GM23338 (cell line): ENCODE measurements around the gene LRTM1. TPM values are rescaled to one million over a fixed set of nuclear protein-coding genes. Genes with fewer than 3 reads are reported as not detected.

Experiments
- ATAC-seq: fragments of 200-7000 bp; cut with Tn5 transposase; 3 replicates; pipeline ENCODE4 v1.9.1; 2020
- DNase-seq: peaks from one replicate; pipeline ENCODE4 v3.0.0-alpha.2; 2015; ENCODE audit warnings: low spot score
- H2AFZ ChIP-seq: fragments of 200-600 bp; sonication (generic); 2 replicates; pipeline ENCODE4 v1.8.0; 2016; ENCODE audit warnings: antibody characterized with exemption, mild to moderate bottlenecking, moderate library complexity
- H3F3A ChIP-seq: fragments of 200-600 bp; sonication (generic); replicated peaks from 2 replicates; pipeline ENCODE4 v1.8.0; 2017; ENCODE audit warnings: antibody characterized with exemption, mixed run types, low read depth
- H3K27ac ChIP-seq: fragments of 200-600 bp; sonication (generic); 2 replicates; pipeline ENCODE4 v1.6.1; 2016; ENCODE audit warnings: low read depth
- H3K27me3 ChIP-seq: fragments of 200-600 bp; sonication (generic); 2 replicates; pipeline ENCODE4 v1.8.0; 2016; ENCODE audit warnings: mild to moderate bottlenecking, mixed run types, moderate library complexity; ENCODE audit not compliant: insufficient read depth
- H3K36me3 ChIP-seq: fragments of 200-600 bp; sonication (generic); 2 replicates; pipeline ENCODE4 v1.8.0; 2016; ENCODE audit warnings: mild to moderate bottlenecking; ENCODE audit not compliant: insufficient read depth
- H3K4me1 ChIP-seq: fragments of 200-600 bp; sonication (generic); 2 replicates; pipeline ENCODE4 v1.8.0; 2016; ENCODE audit warnings: mild to moderate bottlenecking, moderate library complexity; ENCODE audit not compliant: insufficient read depth
- H3K4me2 ChIP-seq: fragments of 200-600 bp; sonication (generic); 2 replicates; pipeline ENCODE4 v1.7.1; 2017; ENCODE audit warnings: mixed run types
- H3K4me3 ChIP-seq: fragments of 200-600 bp; sonication (generic); 2 replicates; pipeline ENCODE4 v1.6.1; 2016; ENCODE audit warnings: mixed run types
- H3K79me2 ChIP-seq: fragments of 200-600 bp; sonication (generic); replicated peaks from 2 replicates; pipeline ENCODE4 v1.8.0; 2017; ENCODE audit warnings: mild to moderate bottlenecking; ENCODE audit not compliant: insufficient read depth
- H3K9me2 ChIP-seq: fragments of 200-600 bp; sonication (generic); 2 replicates; pipeline ENCODE4 v1.8.0; 2017; ENCODE audit not compliant: insufficient read depth
- H4K20me1 ChIP-seq: fragments of 200-600 bp; sonication (generic); replicated peaks from 2 replicates; pipeline ENCODE4 v1.8.0; 2017; ENCODE audit warnings: mild to moderate bottlenecking; ENCODE audit not compliant: insufficient read depth
- H3K27ac Mint-ChIP-seq: 2 replicates; pipeline ENCODE4 v1.8.0; 2020; ENCODE audit warnings: inconsistent platforms, mild to moderate bottlenecking, moderate library complexity, mixed read lengths
- H3K27me3 Mint-ChIP-seq: 3 replicates; pipeline ENCODE4 v1.8.0; 2022; ENCODE audit warnings: low read depth, mild to moderate bottlenecking, moderate library complexity, mixed read lengths, inconsistent platforms; ENCODE audit not compliant: insufficient read depth, poor library complexity
- H3K36me3 Mint-ChIP-seq: 3 replicates; pipeline ENCODE4 v1.8.0; 2021; ENCODE audit warnings: low read depth, mild to moderate bottlenecking, inconsistent platforms, moderate library complexity, mixed read lengths
- H3K4me1 Mint-ChIP-seq: 3 replicates; pipeline ENCODE4 v1.8.0; 2020; ENCODE audit warnings: mild to moderate bottlenecking, inconsistent platforms, mixed read lengths
- H3K4me3 Mint-ChIP-seq: 3 replicates; pipeline ENCODE4 v1.8.0; 2021; ENCODE audit warnings: moderate library complexity, mild to moderate bottlenecking, inconsistent platforms, mixed read lengths
- H3K9me3 Mint-ChIP-seq: 3 replicates; pipeline ENCODE4 v1.8.0; 2020; ENCODE audit warnings: moderate library complexity, mild to moderate bottlenecking, inconsistent platforms, mixed read lengths
- JUNB ChIP-seq: IDR thresholded peaks from one replicate; pipeline ENCODE4 v1.6.1; 2016; ENCODE audit warnings: antibody characterized with exemption; ENCODE audit not compliant: unreplicated experiment
- POLR2AphosphoS5 ChIP-seq: IDR thresholded peaks from 2 replicates; pipeline ENCODE4 v1.6.1; 2016; ENCODE audit warnings: antibody characterized with exemption, low read depth
- REST ChIP-seq: IDR thresholded peaks from one replicate; pipeline ENCODE4 v1.6.1; 2018; ENCODE audit warnings: antibody characterized with exemption; ENCODE audit not compliant: unreplicated experiment
- polyA plus RNA-seq: library from polyadenylated mRNA; unstranded; fragments of >200 nt; fragmentation: Nextera tagmentation; extraction: Ambion mirVana; gene quantifications from 2 replicates; pipeline ENCODE4 v1.2.1, GENCODE V29; 2016
- total RNA-seq: library from RNA; depleted of rRNA; stranded (reverse); fragments of >200 nt; shearing (Covaris generic); gene quantifications from 2 replicates; pipeline ENCODE4 v1.2.3, GENCODE V29; 2014
- TF ChIP-seq, protein P1 (sequence below), 2 experiments: fragments of 200-600 bp in 1 of 2; sonication (generic) in 1 of 2; conservative IDR thresholded peaks; 2 replicates each; pipeline versions ENCODE4 v1.5.1 to v1.6.1; 2016 to 2017; ENCODE audit warnings: antibody characterized with exemption in 2 of 2, low read depth in 2 of 2, mild to moderate bottlenecking in 2 of 2, moderate library complexity in 1 of 2

LRTM1 gene
- total and polyA plus RNA-seq, 2 experiments from 2014 or later = 0.47 TPM; not detected in 1

- no peak overlapping the region for H3K27ac ChIP-seq
- TF ChIP-seq, protein P1, sequence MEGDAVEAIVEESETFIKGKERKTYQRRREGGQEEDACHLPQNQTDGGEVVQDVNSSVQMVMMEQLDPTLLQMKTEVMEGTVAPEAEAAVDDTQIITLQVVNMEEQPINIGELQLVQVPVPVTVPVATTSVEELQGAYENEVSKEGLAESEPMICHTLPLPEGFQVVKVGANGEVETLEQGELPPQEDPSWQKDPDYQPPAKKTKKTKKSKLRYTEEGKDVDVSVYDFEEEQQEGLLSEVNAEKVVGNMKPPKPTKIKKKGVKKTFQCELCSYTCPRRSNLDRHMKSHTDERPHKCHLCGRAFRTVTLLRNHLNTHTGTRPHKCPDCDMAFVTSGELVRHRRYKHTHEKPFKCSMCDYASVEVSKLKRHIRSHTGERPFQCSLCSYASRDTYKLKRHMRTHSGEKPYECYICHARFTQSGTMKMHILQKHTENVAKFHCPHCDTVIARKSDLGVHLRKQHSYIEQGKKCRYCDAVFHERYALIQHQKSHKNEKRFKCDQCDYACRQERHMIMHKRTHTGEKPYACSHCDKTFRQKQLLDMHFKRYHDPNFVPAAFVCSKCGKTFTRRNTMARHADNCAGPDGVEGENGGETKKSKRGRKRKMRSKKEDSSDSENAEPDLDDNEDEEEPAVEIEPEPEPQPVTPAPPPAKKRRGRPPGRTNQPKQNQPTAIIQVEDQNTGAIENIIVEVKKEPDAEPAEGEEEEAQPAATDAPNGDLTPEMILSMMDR (conservative IDR thresholded peaks at IDR 0.05; ENCODE audit: low read depth in 2 of 2) = no peak
- TF ChIP-seq JUNB (no peak), REST (no peak)
- Mint-ChIP-seq H3K4me1 (peaks cover 19% of the 10 kb centered on the region; the same call in 2 of the 3 replicates), H3K9me3 (no peaks in the 10 kb centered on the region), H3K27me3 (peaks cover 2% of the 10 kb centered on the region), H3K27ac (no peak overlapping the region), H3K4me3 (no peak overlapping the region), H3K36me3 (no peaks in the 10 kb centered on the region)
- H3K9me2 ChIP-seq = no peaks in the 10 kb centered on the region
- no peak overlapping the region for H2AFZ ChIP-seq
- no peaks in the 10 kb centered on the region for H3K36me3 ChIP-seq
- no peak overlapping the region for H3K4me3 ChIP-seq
- H3K79me2 ChIP-seq = no peaks in the 10 kb centered on the region
- H4K20me1 ChIP-seq = no peaks in the 10 kb centered on the region
- peaks cover 17% of the 10 kb centered on the region for H3K4me1 ChIP-seq
- no peak for DNase-seq
- H3F3A ChIP-seq = no peaks in the 10 kb centered on the region
- no peak for ATAC-seq
- no peak overlapping the region for H3K4me2 ChIP-seq
- no peaks in the 10 kb centered on the region for H3K27me3 ChIP-seq
Observed at GRCh38 chr3:54940971-54941370, 13.1 kb upstream of the LRTM1 start.

DNA sequence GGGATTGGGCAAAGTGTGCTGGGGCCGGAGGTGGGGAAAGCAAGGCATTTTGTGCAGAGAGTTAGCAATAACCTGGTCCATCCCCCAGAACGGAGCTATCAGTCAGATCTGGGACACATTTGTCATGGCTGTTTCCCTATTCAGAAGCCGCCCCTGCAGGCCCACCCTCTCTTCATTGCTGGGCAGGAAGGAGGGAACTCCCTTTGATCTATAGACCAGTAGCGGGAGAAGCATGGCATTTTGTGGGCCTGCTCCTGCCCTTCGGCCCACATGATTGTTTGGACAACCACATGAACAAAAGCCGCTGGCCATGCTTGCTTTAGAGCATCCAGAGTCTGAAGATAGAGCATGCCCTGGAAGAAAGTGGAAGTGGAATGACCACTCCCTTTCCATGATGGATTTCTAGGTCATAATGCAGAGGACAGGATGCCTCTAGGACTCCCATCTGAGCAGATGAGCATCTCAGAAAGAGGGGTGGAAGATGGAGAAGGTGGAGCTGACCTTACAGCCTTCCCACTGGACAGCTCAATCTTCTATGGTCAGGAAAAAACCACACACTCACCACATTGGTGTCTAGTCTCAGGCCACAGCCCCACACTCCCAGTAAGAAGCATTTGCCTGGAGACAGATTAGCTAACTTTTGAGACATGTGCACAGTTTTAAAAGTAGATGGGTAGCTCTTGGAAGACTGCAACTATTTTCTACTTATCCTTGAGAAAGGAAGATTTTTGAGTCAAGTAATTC lies 11.9 kb upstream of the LRTM1 start:
- Histone ChIP-seq H3K4me2 (no peak overlapping the region), H3K79me2 (no peaks in the 10 kb centered on the region), H3K36me3 (no peaks in the 10 kb centered on the region), H4K20me1 (no peaks in the 10 kb centered on the region), H3K4me1 (peaks cover 18% of the 10 kb centered on the region), H3K27me3 (no peaks in the 10 kb centered on the region), H3F3A (no peaks in the 10 kb centered on the region), H3K4me3 (no peak overlapping the region), H3K9me2 (no peaks in the 10 kb centered on the region), H2AFZ (no peak overlapping the region), H3K27ac (no peak overlapping the region)
- Mint-ChIP-seq H3K36me3 (no peaks in the 10 kb centered on the region), H3K27me3 (peaks cover 2% of the 10 kb centered on the region), H3K9me3 (no peaks in the 10 kb centered on the region), H3K4me3 (no peak overlapping the region), H3K4me1 (peaks cover 19% of the 10 kb centered on the region; the same call in 2 of the 3 replicates), H3K27ac (no peak overlapping the region)
- DNase-seq (no peak), ATAC-seq (no peak)
- TF ChIP-seq POLR2AphosphoS5 (no peak), REST (no peak)
